ENCODE data around the gene OR5AU1. TPM values are rescaled to one million over a fixed set of nuclear protein-coding genes. Genes with fewer than 3 reads are reported as not detected.

OR5AU1 gene
- total RNA-seq = not detected in 2 replicates

DNA sequence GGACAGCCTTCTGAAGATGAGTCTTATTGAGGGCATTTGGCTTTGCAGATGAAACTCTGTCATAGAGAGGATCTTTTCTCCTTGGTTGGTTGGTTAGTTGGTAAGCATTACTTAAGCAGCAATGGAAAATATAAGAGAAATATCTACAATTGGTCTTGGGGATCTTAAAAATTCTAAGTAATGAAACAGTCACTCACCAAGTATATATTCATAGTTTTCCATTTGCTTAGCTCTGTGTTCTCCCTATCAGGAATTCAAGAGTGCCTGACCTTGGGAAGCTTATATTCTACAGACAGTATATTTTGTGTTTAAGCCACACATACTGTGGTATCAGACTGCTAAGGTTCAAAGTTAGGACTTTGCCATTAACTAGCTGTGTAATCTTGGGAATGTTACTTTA, at the start of gene OR5AU1:
Gene OR5AU1 (minus strand): TSS at position 101 of the 400 bp plus-strand sequence. CDS start 191 bp downstream, outside the sequence.

Other genes starting within 250 kb of the OR5AU1 start
- not detected in 2 replicates for gene RNASE2, start 200.6 kb downstream of the OR5AU1 start, total RNA-seq
- 45.9 and 46.5 TPM in 2 replicates for gene METTL17, start 166.1 kb downstream of the OR5AU1 start, total RNA-seq
- 0.25 TPM in 1 of 2 replicates, not detected in the other for gene SLC39A2, start 156.8 kb downstream of the OR5AU1 start, total RNA-seq
- gene NDRG2, start 131.0 kb downstream of the OR5AU1 start, total RNA-seq = 54.0 and 70.0 TPM in 2 replicates
- not detected in 2 replicates for gene TPPP2, start 125.8 kb downstream of the OR5AU1 start, total RNA-seq
- not detected in 2 replicates for gene RNASE13, start 121.3 kb downstream of the OR5AU1 start, total RNA-seq
- not detected in 2 replicates for gene RNASE7, start 113.7 kb downstream of the OR5AU1 start, total RNA-seq
- not detected in 2 replicates for gene RNASE8, start 98.2 kb downstream of the OR5AU1 start, total RNA-seq
- gene ARHGEF40, start 85.8 kb downstream of the OR5AU1 start, total RNA-seq = 53.6 and 64.6 TPM in 2 replicates
- gene ZNF219, start 57.4 kb downstream of the OR5AU1 start, total RNA-seq = 17.3 and 20.2 TPM in 2 replicates
- not detected in 2 replicates for gene TMEM253, start 55.0 kb downstream of the OR5AU1 start, total RNA-seq
- gene HNRNPC, start 113.4 kb upstream of the OR5AU1 start, total RNA-seq = 466 and 553 TPM in 2 replicates
- not detected in 2 replicates for gene RPGRIP1, start 124.0 kb upstream of the OR5AU1 start, total RNA-seq
- gene SUPT16H, start 228.0 kb upstream of the OR5AU1 start, total RNA-seq = 34.3 and 45.4 TPM in 2 replicates

Data from cardiac ventricle fibroblast (primary cell).